Activated gamma-delta T cell treated with Interleukin-2 at 50 U/mL for 16 hours (primary cell): ENCODE measurements around the gene FOXG1.

ENCODE experiments used
- DNase-seq: peaks from one replicate; pipeline ENCODE4 v3.0.0-alpha.2; 2020

FOXG1 gene

GRCh38 chr14:28762303-28762954, 4.2 kb upstream of the FOXG1 start:
- DNase-seq, result no peak

GRCh38 chr14:28762955-28763326, 3.6 kb upstream of the FOXG1 start:
- DNase-seq, result no peak

- DNase-seq, result no peak
Observed at GRCh38 chr14:28763751-28764256, 2.8 kb upstream of the FOXG1 start.

- no peak for DNase-seq
Observed at GRCh38 chr14:28764257-28765160, 2.1 kb upstream of the FOXG1 start.

DNA sequence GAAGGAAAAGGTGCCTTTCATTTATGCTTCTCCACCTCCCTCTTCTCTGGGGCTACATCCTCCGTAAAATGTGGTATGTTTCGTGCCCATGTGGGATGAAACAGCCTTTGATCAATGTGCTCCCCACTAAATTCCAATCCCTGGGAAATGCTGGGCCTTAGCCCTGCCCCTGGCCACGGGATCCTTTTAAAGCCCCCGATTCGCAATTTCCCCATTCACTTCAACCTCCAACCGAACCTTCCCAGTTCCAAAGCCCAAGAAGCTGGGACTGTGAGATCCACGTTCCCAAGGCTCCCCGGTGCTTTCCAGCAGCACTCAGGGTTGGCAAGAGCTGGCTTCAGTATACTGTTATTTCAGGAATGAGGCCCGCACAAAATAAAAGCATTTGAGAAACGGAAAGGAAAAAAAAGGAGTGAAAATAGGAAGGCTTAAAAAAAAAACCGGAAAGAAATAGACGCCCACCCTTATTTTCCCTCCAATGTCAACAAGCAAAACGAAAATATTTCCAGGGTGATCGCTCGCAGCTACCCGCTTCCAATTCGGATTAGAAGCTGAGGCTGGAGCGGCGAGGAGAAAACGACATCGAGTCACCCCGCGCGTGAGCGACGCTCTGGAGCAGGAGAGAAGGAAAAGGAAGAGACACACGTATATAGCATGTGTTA, 1.3 kb upstream of the FOXG1 start:
- DNase-seq, result no peak

- DNase-seq, result no peak
Observed at GRCh38 chr14:28765831-28766468, 637 bp upstream of the FOXG1 start.

GRCh38 chr14:28767030-28767852, 654 bp downstream of the FOXG1 start:
- no peak for DNase-seq

- no peak for DNase-seq
Observed at GRCh38 chr14:28767853-28768741, 1.5 kb downstream of the FOXG1 start.

GRCh38 chr14:28769276-28769880, 2.8 kb downstream of the FOXG1 start:
- DNase-seq, result no peak

DNA sequence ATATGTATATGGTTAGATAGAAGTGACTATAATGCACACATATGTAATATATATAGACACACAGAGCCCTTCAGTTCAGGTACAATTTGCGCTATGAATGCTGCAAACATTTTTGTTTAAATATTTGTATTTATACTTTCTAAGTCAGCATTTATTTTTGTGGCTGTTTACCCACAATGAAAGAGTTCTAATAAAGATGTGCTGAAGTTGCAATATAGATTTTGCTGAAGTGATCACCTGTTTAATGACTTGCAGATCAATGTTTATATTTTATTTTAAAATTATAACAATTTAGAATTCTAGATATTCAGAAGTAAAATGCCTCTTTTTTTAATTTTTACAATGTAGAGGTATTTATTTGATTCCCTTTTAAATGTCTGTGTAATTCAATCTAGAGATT, 3.5 kb downstream of the FOXG1 start:
- DNase-seq, result no peak

DNA sequence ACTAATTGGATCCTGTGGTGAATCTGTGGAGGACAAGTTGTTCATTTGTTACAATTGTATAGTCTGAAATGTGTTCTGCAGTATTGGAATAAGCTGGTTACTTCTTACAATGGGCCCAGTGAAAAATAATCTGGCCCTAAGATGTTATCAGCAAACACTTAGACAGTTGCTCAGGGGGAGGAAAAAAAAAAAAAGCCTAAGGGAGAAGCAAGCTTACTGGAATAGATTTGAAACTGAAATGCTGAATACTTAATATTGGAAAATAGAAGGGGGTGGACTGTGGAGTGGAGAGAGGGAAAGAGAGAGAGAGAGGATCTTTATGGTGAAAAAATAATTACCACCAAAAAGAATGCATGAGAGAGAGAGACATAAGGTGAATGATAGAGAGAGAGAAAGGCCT, 4.0 kb downstream of the FOXG1 start:
- no peak for DNase-seq

GRCh38 chr14:28771168-28771567, 4.6 kb downstream of the FOXG1 start:
- DNase-seq, result no peak

GRCh38 chr14:28772613-28773012, 6.0 kb downstream of the FOXG1 start:
- DNase-seq, result no peak

DNA sequence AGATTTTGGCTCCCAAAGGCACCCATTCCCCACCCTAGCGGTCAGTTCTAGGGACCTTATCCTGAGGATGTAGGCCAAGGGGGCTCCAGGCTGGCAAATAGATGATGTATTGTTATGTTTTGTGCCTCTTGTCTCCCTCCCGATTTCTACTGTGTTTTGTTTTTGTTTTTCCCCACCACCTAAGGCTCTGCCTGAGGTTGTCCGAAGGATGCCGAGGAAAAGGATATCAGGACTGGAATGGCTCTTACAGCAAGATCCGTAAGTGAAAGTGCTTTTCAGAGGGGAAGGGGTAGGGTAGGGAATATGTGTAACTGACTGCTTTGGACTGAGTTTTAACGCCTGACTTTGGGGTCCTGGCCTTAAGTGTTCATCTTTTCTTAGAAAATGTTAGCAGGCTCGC, 6.6 kb downstream of the FOXG1 start:
- DNase-seq, result no peak

- DNase-seq, result no peak
Observed at GRCh38 chr14:28773861-28774691, 7.5 kb downstream of the FOXG1 start.

DNA sequence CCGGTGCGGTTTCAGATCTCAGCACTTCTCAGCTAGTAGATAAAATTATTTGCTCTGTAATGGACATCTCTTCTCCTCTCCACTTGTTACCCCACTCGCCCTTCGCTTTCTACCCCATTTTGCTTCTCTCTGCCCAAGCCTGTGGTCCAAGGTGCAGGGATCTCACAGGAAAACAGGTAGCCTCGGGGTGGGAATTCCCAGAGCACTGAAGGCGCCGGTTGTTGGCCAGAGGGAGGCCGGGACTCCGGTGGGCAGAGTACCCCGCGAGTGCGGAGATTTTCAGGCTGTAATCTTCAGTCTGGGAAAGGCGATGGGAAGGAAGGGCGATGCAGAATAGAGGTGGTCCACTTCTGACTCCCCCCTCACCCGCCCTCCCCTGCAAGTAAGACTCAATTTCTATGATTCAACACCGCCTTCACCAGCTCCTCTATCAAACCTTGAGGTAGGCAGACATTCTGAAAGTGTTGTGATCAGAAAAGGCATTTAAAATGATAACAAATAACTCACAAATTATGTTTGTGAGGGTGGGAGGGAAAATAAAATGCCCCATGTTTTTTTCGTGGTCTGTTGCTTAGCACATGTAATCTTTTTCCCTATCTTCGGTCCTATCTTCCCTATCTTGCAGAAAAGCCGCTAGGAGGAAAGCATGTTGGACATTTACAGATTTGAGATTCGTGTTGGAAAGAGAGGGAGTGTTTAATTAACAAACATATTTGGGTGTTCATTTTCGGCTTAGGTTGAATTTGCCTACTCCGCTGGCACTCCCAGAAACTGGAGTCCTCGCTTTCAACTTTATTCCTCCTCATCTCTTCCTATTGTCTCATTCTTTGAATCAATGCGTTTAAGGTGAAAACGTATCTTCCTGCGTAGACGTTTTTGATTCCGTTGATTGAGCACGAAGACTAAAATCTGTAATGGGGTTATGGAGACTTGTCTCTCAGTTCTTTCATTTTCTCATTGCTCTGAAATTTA, 8.5 kb downstream of the FOXG1 start:
- DNase-seq, result no peak

- no peak for DNase-seq
Observed at GRCh38 chr14:28776482-28777266, 10.1 kb downstream of the FOXG1 start.
